NCI-H748 treated with DMSO at 0.1 percent for 48 hours (cell line): ENCODE measurements around the gene CERS1.

Experiments
- DNase-seq: peaks from one replicate; lab custom pipeline; 2025; lab: John Stamatoyannopoulos, UW

The CERS1 gene

DNA sequence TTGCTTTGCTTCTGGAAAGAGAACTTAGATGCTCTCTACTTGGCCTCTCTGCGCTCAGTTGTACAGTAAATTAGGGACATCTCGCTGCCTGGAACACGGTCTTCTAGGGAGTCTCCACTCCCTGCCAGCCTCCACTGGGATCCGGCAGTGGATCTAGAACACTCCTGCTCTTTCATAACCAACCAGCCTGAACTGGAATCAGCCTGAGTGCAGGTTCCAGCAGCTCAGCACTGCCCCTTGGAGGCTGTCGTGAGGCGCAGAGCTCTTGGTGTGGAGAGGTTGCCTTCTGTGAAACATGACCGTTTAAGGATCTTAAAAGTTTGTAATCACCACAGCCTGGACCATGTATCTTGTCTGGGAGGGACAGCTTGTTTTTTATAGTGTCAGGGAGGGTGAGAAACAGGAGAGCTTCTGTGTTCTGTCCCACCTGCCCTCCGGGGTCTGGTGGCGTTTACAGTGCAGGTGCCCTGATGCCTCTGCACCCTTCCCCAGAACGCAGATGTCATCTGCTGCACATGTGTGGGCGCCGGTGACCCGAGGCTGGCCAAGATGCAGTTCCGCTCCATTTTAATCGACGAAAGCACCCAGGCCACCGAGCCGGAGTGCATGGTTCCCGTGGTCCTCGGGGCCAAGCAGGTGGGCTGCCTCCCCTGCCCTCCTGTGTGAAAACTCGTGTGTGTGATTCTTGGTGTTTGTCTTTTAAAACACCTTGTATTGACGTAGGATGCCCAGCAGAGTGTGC lies 39.4 kb downstream of the CERS1 start:
- DNase-seq: no peak

DNA sequence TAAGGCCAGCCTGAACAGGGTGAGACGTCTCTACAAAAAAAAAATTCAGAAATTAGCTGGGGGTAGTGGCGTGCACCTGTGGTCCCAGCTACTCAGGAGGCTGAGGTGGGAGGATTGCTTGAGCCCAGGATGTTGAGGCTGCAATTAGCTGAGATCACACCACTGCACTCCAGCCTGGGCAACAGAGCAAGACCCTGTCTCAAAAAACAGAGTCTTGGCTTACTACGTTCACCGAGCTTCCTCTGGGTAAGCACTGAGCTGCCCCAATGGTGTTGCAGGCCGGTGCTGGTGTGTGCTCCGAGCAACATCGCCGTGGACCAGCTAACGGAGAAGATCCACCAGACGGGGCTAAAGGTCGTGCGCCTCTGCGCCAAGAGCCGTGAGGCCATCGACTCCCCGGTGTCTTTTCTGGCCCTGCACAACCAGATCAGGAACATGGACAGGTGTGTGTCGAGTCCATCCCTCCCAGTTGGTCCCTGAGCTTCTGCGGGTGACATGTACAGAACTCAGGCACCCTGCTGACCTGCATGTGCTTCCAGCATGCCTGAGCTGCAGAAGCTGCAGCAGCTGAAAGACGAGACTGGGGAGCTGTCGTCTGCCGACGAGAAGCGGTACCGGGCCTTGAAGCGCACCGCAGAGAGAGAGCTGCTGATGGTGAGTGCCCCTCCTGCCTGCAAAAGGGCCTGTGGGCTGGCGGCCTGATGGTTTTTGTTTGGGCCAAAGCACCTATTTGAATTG lies 40.1 kb downstream of the CERS1 start:
- DNase-seq: no peak

DNA sequence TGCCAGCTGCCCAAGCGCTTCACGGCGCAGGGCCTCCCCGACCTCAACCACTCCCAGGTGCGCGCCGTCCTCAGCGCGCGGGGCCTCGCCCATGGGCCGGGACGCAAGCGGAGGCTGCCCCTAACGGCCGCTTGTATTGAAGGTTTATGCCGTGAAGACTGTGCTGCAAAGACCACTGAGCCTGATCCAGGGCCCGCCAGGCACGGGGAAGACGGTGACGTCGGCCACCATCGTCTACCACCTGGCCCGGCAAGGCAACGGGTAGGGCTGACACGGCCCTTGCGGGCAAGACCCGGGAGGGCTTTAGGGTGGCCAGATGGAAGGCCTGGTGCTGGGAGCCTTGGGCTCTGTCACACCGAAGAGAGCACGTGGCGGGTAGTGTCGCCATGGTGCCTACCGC lies 41.0 kb downstream of the CERS1 start:
- DNase-seq: no peak

DNA sequence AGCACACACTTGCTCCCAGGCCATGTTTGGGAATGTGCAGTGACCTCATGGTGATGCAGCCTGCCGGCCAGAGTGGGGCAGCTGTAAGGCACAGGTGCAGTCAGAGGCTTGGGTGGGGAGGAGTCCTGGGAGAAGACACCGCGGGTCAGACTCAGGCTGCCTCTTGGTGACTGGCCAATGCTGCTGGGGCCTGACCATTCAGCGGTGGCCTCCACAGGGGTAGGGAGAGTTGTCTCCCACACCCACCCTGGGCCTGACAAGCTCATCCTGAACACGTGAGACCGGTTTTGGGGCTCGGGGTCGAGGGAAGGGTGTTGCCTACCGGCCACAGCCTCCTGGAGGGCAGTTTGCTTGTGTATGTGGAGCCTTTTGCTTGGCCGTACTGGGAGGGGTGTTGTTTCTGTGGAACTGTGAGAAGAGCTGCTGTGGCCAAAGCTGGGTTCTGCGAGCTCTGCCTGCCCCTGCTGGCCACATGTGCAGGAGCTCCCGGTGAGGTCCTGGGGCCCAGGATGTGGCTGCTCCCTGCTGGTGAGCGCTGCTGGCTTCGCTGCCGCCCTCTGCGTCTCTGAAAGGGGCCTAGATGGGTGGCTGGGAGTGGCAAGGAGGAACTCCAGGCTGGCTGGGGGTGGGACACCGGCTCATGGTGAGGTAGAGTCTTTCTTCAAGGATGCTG lies 42.1 kb downstream of the CERS1 start:
- no peak for DNase-seq

DNA sequence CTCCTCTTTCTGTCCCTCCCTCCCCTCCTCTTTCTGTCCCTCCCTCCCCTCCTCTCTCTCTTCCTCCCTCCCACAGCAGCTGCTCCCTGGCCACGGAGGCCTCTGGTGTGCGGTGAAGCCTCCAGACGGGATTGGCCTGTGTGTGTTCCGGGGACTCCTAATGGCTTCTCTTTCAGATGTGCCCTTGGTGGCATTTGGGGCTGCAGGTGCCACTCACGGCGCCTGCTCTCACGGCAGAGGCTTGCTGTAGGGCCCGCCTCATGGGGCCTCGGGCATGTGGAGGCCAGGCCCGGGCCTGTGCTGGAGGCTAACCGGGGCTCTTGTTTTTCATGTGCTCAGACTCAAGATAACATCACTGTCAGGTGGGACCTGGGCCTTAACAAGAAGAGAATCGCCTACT lies 43.3 kb downstream of the CERS1 start:
- no peak for DNase-seq

DNA sequence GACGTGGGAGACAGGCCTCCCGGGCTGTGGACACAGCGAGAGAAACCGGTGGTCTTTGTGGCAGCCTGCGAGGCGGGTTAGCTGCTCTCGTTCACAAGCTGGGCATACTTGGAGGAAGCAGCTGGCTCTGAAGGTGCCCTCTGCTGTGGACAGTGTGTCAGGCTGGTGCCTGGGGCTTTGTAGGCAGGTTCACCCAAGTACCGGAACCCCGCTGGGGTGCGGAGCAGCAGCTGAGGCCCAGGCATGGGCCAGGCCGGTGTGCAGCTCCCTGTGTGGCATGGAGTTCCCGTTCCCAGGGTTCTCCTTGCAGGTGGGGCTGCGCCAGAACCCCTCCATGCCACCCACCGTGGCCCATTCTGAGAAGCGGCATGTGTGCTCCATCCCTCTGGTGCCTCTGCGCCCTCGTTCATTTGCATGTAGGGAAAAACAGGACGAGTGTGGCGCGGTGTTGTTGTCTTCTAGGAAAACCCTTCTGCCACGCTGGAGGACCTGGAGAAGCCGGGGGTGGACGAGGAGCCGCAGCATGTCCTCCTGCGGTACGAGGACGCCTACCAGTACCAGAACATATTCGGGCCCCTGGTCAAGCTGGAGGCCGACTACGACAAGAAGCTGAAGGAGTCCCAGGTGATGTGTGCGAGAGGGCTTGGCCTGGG lies 44.2 kb downstream of the CERS1 start:
- DNase-seq: no peak

DNA sequence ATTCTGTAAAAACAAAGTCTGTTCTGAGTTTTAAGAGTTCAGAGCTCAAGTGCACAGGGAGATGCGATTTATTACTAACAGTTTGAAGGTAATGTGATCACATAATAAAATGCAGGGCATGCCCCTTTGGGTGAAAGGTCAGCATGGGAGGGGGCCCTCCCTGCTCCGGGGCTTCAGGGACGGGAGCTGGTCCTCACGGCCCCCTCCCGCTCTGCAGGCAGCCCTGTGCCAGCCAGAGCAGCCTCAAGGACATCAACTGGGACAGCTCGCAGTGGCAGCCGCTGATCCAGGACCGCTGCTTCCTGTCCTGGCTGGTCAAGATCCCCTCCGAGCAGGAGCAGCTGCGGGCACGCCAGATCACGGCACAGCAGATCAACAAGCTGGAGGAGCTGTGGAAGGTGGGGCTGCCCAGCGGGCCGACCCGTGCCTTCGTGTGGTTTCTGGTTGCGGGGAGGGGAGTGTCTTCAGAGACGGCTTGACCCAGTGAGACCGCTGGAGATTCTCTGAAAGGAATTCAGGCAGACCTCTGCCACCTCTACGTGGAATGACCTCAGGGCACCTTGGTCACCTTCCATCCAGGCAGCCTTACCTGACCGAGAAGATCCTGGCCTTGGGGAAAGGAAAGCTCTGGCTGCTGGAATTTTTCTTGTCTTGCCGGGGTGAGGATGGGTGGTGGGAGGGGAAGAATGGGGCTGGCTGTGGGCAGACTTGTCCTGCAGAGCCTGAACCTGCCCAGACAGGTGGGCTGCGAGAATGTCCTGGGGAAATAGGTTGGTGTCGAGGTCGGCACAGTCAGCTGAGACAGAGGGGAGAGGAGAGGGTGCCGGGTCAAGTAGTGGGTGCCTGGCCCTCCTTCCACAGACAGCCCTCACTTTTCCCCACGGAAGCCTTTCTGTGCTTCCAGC lies 45.2 kb downstream of the CERS1 start:
- no peak for DNase-seq

DNA sequence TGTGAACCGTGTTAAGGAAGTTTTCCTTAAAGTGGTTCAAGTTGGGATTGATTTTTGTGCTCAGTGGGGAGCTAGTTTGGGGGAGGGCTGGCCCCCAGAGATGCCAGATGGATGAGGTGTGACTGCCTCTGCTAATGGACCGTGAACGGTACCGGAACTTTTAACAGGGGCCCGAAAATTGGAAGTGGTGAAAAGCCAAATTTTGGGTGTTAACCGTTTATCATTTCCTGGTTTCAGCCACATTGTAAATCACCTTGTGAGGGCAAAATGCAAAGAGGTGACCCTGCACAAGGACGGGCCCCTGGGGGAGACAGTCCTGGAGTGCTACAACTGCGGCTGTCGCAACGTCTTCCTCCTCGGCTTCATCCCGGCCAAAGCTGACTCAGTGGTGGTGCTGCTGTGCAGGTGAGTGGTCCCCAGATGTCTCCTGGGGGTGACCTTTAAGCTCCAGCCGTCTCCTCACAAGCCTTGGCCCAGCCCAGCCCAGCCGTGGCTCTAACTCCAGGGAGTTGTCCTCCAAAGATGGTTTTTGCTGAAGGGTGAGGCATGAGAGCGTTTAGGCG lies 46.0 kb downstream of the CERS1 start:
- no peak for DNase-seq

DNA sequence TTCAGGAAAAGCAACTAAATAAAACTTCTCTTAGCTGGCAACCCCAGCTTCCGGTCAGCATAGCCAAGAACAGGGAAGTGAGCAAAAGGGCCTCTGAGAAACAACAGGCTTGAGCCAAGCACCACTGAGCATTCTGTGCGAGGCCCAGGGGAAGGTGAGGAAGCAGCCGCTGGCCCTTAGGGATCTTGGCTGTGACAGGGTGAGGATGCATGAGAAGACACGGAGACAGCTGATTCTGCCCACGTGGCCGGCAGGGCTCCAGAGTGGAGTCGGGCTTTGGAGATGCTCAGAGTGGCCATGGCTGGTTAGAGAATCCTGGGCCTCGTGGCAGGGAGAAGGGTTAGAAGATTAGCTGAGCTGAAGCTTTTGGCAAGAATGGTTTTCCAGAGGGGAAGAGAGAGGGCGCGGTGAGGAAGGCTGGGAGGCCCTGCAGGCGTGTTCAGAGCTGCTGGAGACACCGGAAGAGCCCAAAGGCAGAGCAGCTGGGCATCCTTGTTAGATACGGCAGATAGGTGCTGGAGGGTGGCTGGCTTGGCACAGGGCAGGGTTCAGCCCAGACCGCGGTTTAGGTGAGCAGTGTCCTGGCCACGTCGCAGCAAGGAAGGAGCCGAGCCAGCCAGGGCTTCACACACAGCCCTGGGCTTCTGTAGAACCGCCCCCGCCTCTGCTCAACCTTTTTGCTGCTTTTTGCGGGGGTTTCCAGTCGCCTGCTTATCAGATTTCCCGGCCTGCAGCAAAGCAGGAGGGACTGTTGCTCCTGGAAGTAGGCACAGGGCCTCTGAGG lies 46.9 kb downstream of the CERS1 start:
- no peak for DNase-seq

DNA sequence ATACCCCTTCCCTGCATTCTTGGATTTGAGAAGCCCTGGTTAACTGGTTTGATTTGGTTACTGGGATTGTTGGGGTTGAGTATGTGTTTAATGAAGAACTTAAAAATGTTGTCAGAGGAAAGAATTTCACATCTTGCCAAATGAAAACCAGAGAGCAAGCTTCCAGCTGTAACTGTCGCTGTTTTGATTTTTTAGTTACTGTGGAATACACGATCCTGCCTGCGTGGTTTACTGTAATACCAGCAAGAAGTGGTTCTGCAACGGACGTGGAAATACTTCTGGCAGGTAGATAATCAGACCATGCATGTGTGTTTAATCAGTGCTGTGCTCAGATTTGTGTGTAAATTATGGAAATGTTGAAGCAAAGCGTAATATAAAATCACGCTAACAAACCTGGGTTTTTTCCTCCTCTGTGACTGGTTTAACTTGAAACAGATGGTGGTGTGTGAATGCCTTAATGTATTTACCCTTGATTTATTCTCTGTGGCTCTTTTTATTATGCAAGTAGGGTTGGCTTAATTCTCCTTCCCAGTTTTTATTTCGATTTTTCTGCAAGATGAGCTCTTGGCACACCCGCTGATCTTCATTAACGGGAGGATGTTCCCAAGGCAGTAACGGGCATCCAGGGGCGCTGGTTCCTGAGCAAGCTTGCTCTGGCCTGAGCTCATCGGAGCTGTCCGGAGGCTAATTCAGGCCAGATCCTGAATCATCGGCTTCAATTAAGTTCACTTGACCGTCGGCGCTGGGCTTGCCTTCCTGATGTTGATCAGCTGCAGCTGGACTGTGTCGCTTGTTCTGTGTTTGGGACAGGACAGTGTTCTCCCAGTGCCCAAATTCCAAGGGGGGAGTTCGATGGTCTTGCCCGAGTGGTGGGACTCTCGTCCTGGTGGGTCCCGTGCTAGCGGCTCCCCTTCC lies 48.2 kb downstream of the CERS1 start:
- DNase-seq: no peak

DNA sequence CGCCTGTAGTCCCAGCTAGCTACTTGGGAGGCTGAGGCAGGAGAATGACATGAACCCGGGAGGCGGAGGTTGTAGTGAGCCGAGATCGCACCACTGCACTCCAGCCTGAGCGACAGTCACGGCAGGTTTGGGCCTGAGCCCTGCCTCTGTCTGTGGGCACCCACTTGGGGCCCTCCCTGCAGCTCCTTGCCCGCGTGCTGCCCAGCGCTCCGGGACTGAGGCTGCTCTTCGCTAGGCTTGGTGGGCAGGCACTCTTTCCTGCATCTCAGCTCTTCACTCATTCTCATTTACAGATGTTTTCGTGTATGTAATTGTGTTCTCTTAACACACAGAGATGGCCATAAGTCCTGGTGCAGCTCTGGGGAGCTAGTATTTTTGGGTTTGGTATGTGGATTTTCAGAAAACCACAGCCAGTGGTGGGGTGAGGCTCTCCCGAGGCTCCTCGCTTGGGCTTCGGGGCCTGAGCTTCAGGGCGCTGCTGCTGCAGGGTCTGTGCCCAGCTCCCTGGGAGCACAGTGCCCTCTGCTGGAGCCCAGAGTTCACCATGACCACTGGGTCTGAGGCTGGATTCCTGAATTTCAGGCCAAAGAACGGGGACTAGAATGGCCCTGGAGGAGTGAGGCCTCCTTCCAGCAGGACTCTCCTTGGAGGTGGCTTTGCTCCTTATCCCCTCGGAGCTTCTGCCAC lies 49.0 kb downstream of the CERS1 start:
- no peak for DNase-seq

DNA sequence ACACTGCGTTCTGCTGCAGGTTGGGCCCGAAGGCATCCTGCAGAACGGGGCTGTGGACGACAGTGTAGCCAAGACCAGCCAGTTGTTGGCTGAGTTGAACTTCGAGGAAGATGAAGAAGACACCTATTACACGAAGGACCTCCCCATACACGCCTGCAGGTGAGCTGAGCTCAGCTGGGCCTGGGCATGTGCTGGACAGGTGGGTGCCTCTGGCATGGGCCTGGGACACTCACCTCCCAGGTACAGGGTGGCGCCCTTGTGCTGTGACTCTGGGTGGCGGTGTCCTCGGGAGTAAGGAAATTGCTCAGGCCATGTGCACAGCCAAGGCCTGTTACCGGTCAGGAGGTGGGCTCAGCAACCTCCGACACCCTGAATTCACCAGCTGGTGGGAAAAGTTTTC lies 50.0 kb downstream of the CERS1 start:
- no peak for DNase-seq

DNA sequence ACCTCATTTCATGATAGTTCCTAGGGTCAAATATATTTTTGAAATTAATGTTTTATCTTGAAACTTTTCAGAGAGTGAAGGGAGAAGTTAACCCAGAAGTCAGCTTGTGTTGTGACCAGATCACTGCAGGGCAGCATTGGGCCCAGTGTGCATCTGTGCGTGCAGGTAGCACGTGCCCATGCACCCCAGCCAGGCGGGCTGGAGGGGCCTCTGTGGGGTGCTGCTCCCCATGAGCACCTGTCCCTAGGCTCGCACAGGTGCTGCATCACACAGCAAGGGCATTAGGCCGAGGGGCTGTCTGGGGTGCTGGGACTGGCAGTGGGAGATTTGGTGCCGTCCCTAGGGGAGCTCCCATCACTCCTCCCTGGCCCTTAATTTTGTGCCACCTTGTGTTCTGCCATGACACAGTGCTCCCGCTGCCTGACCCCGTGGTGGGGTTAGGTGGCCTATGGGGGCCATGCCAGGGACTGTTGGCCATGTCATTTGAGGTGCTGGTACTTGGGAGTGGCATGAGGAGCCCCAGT lies 51.1 kb downstream of the CERS1 start:
- no peak for DNase-seq

DNA sequence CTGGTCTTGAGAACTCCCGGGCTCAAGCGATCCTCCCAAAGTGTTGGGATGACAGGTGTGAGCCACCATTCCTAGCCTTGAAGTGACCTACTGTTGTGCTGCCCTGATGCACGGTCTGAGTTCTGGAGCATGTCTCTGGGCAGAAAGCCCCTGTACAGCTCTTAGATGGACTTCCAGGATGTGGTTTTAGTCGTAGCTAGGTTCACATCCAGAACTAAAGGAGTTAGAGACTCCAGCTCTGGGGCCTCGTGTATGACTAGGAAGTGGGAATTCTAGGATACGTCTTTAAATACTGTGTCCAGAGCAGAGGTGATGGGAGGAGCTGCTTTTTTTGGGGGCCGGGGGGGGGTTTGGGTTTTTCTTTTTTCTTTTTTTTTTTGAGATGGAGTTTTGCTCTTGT lies 52.0 kb downstream of the CERS1 start:
- no peak for DNase-seq

DNA sequence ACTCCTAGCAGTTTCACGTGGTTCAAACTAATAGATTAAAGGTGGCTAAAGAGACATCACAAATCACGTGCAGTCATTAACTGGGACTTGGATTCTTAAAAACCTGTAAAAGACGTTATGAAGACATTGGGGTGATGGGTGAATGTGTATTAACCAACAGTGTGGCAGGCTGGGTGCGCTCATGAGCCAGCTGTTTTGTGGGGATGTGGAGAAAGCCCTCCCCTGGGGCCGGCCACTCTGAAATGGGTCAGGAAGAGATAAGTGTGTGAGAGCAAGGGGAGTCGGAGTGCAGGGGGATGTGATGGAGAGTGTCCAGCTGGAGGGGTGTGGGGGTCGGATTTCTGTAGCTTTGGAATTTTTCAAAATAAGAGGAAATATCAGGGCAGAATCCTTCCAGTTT lies 53.8 kb downstream of the CERS1 start:
- no peak for DNase-seq

DNA sequence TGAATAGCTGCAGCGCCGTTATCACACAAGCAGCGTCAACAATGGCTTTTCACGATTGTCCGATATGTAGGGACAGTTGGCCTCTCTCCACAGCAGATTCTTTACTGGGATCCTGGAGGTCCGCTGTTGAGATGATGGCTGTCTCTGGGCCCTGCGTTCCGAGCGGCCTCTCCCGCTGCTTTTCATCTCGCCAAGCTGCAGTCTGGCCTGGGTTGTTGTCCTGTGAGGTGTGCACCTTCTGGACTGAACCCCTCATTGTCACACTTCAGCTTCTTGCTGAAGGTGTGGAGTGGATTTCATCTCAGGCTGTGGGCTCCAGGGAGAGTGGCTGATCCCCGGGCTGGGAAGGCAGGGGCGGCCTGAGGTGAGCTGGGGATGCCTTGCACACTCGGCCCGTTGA lies 54.6 kb downstream of the CERS1 start:
- DNase-seq: no peak

DNA sequence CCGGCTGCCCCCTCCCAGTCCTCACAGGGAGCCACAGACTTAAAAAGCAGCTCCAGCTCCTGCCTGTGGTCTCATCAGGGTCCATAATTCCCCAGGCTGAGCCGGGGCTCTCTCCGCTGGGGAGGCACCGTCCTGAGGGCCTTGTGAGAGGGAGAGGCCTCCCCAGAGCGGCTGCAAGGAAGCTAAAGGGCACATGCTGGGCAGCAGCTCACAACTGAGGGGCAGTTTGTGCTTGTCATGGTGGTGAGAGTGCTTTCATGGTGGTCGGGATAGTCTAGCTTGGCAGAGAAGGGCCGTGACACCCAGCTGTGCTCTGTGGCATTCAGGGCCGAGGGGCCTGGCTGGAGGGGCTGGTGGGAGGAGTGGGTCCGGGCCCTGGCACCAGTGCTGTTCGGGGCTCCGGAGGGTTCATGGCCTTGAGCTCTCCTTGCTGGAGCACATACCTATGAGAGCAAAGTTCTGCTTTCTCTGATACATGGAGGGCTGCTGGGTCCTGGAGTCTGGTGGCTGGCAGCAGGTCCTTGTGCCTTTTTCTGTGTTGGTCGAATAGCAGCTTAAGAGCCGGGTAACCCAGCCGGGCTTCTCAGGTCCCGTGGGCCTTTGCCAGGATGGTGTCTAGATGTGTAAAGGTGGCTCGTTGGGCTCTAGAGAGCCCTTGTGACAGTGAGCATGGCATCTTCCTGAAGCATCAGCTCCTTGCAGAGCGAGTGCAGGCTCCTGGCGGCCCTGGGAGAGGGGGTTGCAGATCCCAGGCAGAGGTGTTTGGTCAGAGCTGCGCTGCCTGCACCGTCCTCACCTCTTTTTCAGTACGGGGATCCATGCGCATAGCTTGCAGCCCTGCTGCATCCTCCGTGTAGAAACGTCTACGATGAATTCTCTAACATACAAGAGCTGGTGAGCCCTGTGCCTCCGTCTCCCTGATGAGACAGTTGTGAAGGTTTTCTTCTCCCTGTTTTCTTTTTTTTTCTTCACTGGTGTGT lies 55.4 kb downstream of the CERS1 start:
- no peak for DNase-seq
